Mesenchymal stem cell (in vitro differentiated cells and primary cell): ENCODE results near the gene PIN1.
A peak's percentile ranks its signal among the peaks of the same experiment; 100 is the strongest.

Experiments
- DNase-seq: peaks from one replicate; pipeline ENCODE4 v3.0.0-alpha.2; 2013
- H2AFZ ChIP-seq: one replicate; pipeline ENCODE4 v1.6.1; 2013; ENCODE audit warnings: low read depth, mild to moderate bottlenecking, control low read depth, inconsistent platforms, low read length, moderate library complexity
- H2AK5ac ChIP-seq: 2 replicates; pipeline ENCODE4 v1.6.1; 2013; ENCODE audit warnings: low read length, moderate library complexity, mild to moderate bottlenecking, inconsistent platforms; ENCODE audit not compliant: severe bottlenecking
- H2BK120ac ChIP-seq: one replicate; pipeline ENCODE4 v1.6.1; 2013; ENCODE audit warnings: low read depth, mild to moderate bottlenecking, inconsistent platforms, low read length, moderate library complexity
- H2BK12ac ChIP-seq, 2 experiments: one replicate each; pipeline ENCODE4 v1.6.1; 2013; ENCODE audit warnings: inconsistent platforms in 2 of 2, low read length in 2 of 2, mild to moderate bottlenecking in 2 of 2, moderate library complexity in 2 of 2, control low read depth in 1 of 2
- H2BK15ac ChIP-seq: one replicate; pipeline ENCODE4 v1.6.1; 2013; ENCODE audit warnings: mild to moderate bottlenecking, low read depth, inconsistent platforms; ENCODE audit not compliant: poor library complexity, severe bottlenecking
- H2BK5ac ChIP-seq: 2 replicates; pipeline ENCODE4 v1.6.1; 2013; ENCODE audit warnings: low read depth, mild to moderate bottlenecking, low read length, control low read depth, inconsistent platforms; ENCODE audit not compliant: poor library complexity, severe bottlenecking
- H3K14ac ChIP-seq, 2 experiments: one replicate each; pipeline ENCODE4 v1.6.1; 2013; ENCODE audit warnings: inconsistent platforms in 2 of 2, low read length in 2 of 2, control low read depth in 1 of 2, mild to moderate bottlenecking in 1 of 2, moderate library complexity in 1 of 2
- H3K18ac ChIP-seq, 2 experiments: one replicate each; pipeline ENCODE4 v1.6.1; 2013; ENCODE audit warnings: inconsistent platforms in 2 of 2, low read length in 2 of 2, control low read depth in 1 of 2, low read depth in 1 of 2, mild to moderate bottlenecking in 1 of 2
- H3K23ac ChIP-seq, 2 experiments: one replicate each; pipeline ENCODE4 v1.6.1; 2013; ENCODE audit warnings: inconsistent platforms in 2 of 2, low read length in 2 of 2, mild to moderate bottlenecking in 2 of 2, moderate library complexity in 2 of 2, control low read depth in 1 of 2
- H3K27ac ChIP-seq: 2 replicates; pipeline ENCODE4 v1.5.1; 2013; ENCODE audit warnings: mild to moderate bottlenecking, moderate library complexity, low read length, control low read depth, inconsistent platforms; ENCODE audit not compliant: poor library complexity, severe bottlenecking
- H3K27me3 ChIP-seq, 2 experiments: 2 replicates each; pipeline versions ENCODE4 v1.6.1 to v1.7.0; 2013; ENCODE audit warnings: low read length in 2 of 2, mild to moderate bottlenecking in 2 of 2, moderate library complexity in 2 of 2, control low read depth in 1 of 2, inconsistent platforms in 1 of 2; ENCODE audit not compliant: control insufficient read depth in 1 of 2, insufficient read depth in 1 of 2
- H3K36me3 ChIP-seq, 2 experiments: 2 replicates each; pipeline versions ENCODE4 v1.6.1 to v1.7.0; 2013; ENCODE audit warnings: low read length in 2 of 2, control low read depth in 1 of 2, inconsistent platforms in 1 of 2, low read depth in 1 of 2, mild to moderate bottlenecking in 1 of 2; ENCODE audit not compliant: insufficient read depth in 2 of 2, control insufficient read depth in 1 of 2
- H3K4ac ChIP-seq, 2 experiments: one replicate each; pipeline ENCODE4 v1.6.1; 2013; ENCODE audit warnings: inconsistent platforms in 2 of 2, low read length in 2 of 2, mild to moderate bottlenecking in 2 of 2, moderate library complexity in 2 of 2, control low read depth in 1 of 2, low read depth in 1 of 2
- H3K4me1 ChIP-seq: 2 replicates; pipeline ENCODE4 v1.6.1; 2013; ENCODE audit warnings: low read depth, low read length, control low read depth; ENCODE audit not compliant: control insufficient read depth, insufficient read depth
- H3K4me2 ChIP-seq: 2 replicates; pipeline ENCODE4 v1.6.1; 2013; ENCODE audit warnings: low read length, mild to moderate bottlenecking, inconsistent platforms; ENCODE audit not compliant: poor library complexity, severe bottlenecking
- H3K4me3 ChIP-seq, 2 experiments: 2 replicates each; pipeline versions ENCODE4 v1.5.1 to v1.7.0; 2013; ENCODE audit warnings: low read length in 2 of 2, mild to moderate bottlenecking in 2 of 2, control low read depth in 1 of 2, low read depth in 1 of 2; ENCODE audit not compliant: insufficient read depth in 1 of 2
- H3K79me1 ChIP-seq: replicated peaks from 2 replicates; pipeline ENCODE4 v1.6.1; 2013; ENCODE audit warnings: mild to moderate bottlenecking, control low read depth, low read length, inconsistent platforms; ENCODE audit not compliant: poor library complexity, severe bottlenecking
- H3K9ac ChIP-seq: 2 replicates; pipeline ENCODE4 v1.7.0; 2013; ENCODE audit warnings: mild to moderate bottlenecking, low read length, moderate library complexity
- H3K9me3 ChIP-seq: 2 replicates; pipeline ENCODE4 v1.7.0; 2013; ENCODE audit warnings: mild to moderate bottlenecking, low read length; ENCODE audit not compliant: control insufficient read depth
- H4K8ac ChIP-seq: one replicate; pipeline ENCODE4 v1.6.1; 2013; ENCODE audit warnings: inconsistent platforms, mild to moderate bottlenecking, low read length, moderate library complexity
- H4K91ac ChIP-seq: one replicate; pipeline ENCODE4 v1.6.1; 2013; ENCODE audit warnings: mild to moderate bottlenecking, low read length, inconsistent platforms
- WGBS: methylation state at CpG from one replicate; pipeline ENCODE4 v1.1.7; 2013; ENCODE audit warnings: mixed read lengths; 5-methylcytosine and 5-hydroxymethylcytosine counted together

Gene PIN1

GRCh38 chr19:9875796-9876195 is 40.7 kb downstream of the PIN1 start:
- Histone ChIP-seq H3K4me1 (peaks cover 1% of the 10 kb centered on the region), H3K79me1 (no peaks in the 10 kb centered on the region), H3K9ac (no peak overlapping the region), H3K9me3 (peaks cover 5% of the 10 kb centered on the region), H3K4ac (no peak overlapping the region), H4K8ac (no peak overlapping the region), H2BK5ac (no peak overlapping the region), H3K23ac (no peak overlapping the region), H3K18ac (no peak overlapping the region), H2AK5ac (no peak overlapping the region), H2BK120ac (no peak overlapping the region), H3K4me2 (no peak overlapping the region), H2BK15ac (no peak overlapping the region), H3K4me3 (no peak overlapping the region), H2AFZ (no peak overlapping the region), H3K36me3 (no peaks in the 10 kb centered on the region), H3K14ac (no peak overlapping the region), H2BK12ac (no peak overlapping the region), H4K91ac (no peak overlapping the region), H3K27me3 (no peaks in the 10 kb centered on the region), H3K27ac (no peak overlapping the region)
- 82% methylated on average over 5 of the region's 5 CpGs for WGBS
- no peak for DNase-seq

- Histone ChIP-seq H3K27me3 (no peaks in the 10 kb centered on the region), H2AFZ (no peak overlapping the region)
Observed at GRCh38 chr19:9877780-9878510, 42.8 kb downstream of the PIN1 start.

GRCh38 chr19:9878511-9879196 is 43.5 kb downstream of the PIN1 start:
- Histone ChIP-seq H3K18ac (no peak overlapping the region), H2BK12ac (no peak overlapping the region), H3K4me3 (no peak overlapping the region), H2AFZ (no peak overlapping the region), H2BK15ac (no peak overlapping the region), H2BK5ac (no peak overlapping the region), H3K4me1 (peaks cover 1% of the 10 kb centered on the region), H4K91ac (no peak overlapping the region), H3K9ac (no peak overlapping the region), H3K27ac (no peak overlapping the region), H2AK5ac (no peak overlapping the region), H3K27me3 (no peaks in the 10 kb centered on the region), H3K36me3 (no peaks in the 10 kb centered on the region), H3K4me2 (no peak overlapping the region), H3K9me3 (peaks cover 5% of the 10 kb centered on the region), H3K79me1 (no peaks in the 10 kb centered on the region), H3K14ac (no peak overlapping the region), H2BK120ac (no peak overlapping the region), H3K23ac (no peak overlapping the region), H4K8ac (no peak overlapping the region), H3K4ac (no peak overlapping the region)
- WGBS, result 64% methylated on average over 11 of the region's 11 CpGs
- DNase-seq, result no peak

More at GRCh38 chr19:9877780-9878510, 42.8 kb downstream of the PIN1 start:
- Histone ChIP-seq H2AK5ac (no peak overlapping the region), H3K9ac (no peak overlapping the region), H4K8ac (no peak overlapping the region), H3K36me3 (no peaks in the 10 kb centered on the region), H3K4me2 (no peak overlapping the region), H3K14ac (no peak overlapping the region), H3K27ac (no peak overlapping the region), H3K23ac (no peak overlapping the region), H2BK15ac (no peak overlapping the region), H3K4ac (no peak overlapping the region), H3K4me1 (peaks cover 1% of the 10 kb centered on the region), H3K9me3 (peaks cover 5% of the 10 kb centered on the region), H2BK120ac (no peak overlapping the region), H2BK5ac (no peak overlapping the region), H2BK12ac (no peak overlapping the region), H4K91ac (no peak overlapping the region), H3K79me1 (no peaks in the 10 kb centered on the region), H3K18ac (no peak overlapping the region), H3K4me3 (no peak overlapping the region)
- DNase-seq, result peak; percentile 38
- 67% methylated on average over 9 of the region's 10 CpGs for WGBS

GRCh38 chr19:9881720-9882119 is 46.6 kb downstream of the PIN1 start:
- Histone ChIP-seq H2BK120ac (no peak overlapping the region), H3K27me3 (peaks cover 5 to 8% of the 10 kb centered on the region in 2 experiments), H4K91ac (no peak overlapping the region), H3K23ac (no peak overlapping the region), H3K79me1 (no peaks in the 10 kb centered on the region), H3K9me3 (peaks cover 5% of the 10 kb centered on the region), H3K4me2 (no peak overlapping the region), H2BK15ac (no peak overlapping the region), H3K4me3 (no peak overlapping the region), H2AK5ac (no peak overlapping the region), H4K8ac (no peak overlapping the region), H2BK12ac (no peak overlapping the region), H2AFZ (no peak overlapping the region), H3K14ac (no peak overlapping the region), H3K36me3 (no peaks in the 10 kb centered on the region), H3K18ac (no peak overlapping the region), H3K9ac (no peak overlapping the region), H3K27ac (no peak overlapping the region), H2BK5ac (no peak overlapping the region), H3K4ac (no peak overlapping the region), H3K4me1 (peaks cover 1% of the 10 kb centered on the region)
- DNase-seq, result no peak
- WGBS, result 89% methylated on average over 9 of the region's 9 CpGs
